Astrocyte of the spinal cord (primary cell): ENCODE data around the gene FNDC3B.
A peak's percentile ranks its signal among the peaks of the same experiment; 100 is the strongest.
"Not testable (repeated sequence)": the region's sequence is repeated elsewhere in the genome, so short reads cannot be mapped to it uniquely, and the experiment has no call there.

Experiments used
- DNase-seq: peaks from one replicate; pipeline ENCODE4 v3.0.0; 2011; ENCODE audit warnings: low read depth, low spot score
- H3K4me3 ChIP-seq: 2 replicates; pipeline ENCODE4 v1.5.1; 2011; ENCODE audit warnings: low read depth, mild to moderate bottlenecking, low read length, moderate library complexity
- CTCF ChIP-seq: IDR thresholded peaks from 2 replicates; pipeline ENCODE4 v1.5.1; 2012; ENCODE audit warnings: low read depth, mild to moderate bottlenecking, low read length, inconsistent platforms
- in situ Hi-C: cut with HindIII; loops from 2 replicates; pipeline ENCODE4 v1.10.0; 2017; ENCODE audit warnings: low sequenced_read_pairs

Gene FNDC3B

GRCh38 chr3:172253200-172253599, 213.8 kb downstream of the FNDC3B start:
- in situ Hi-C loops = no loop called here
- TF ChIP-seq CTCF = no peak
- DNase-seq = no peak
- H3K4me3 ChIP-seq = no peak overlapping the region

- in situ Hi-C loops = no loop called here
- no peak for TF ChIP-seq CTCF
- DNase-seq = no peak
- no peak overlapping the region for H3K4me3 ChIP-seq
Observed at GRCh38 chr3:172254542-172254941, 215.2 kb downstream of the FNDC3B start.

GRCh38 chr3:172255321-172255720, 215.9 kb downstream of the FNDC3B start:
- H3K4me3 ChIP-seq, DNase-seq, in situ Hi-C loops: not testable (repeated sequence)

- DNase-seq = peak; percentile 46
- no peak for TF ChIP-seq CTCF
- no peak overlapping the region for H3K4me3 ChIP-seq
- in situ Hi-C loops = no loop called here
Observed at GRCh38 chr3:172256101-172256734, 216.8 kb downstream of the FNDC3B start.

GRCh38 chr3:172257648-172258400, 218.4 kb downstream of the FNDC3B start:
- no peak for TF ChIP-seq CTCF
- peak; percentile 54 for DNase-seq
- H3K4me3 ChIP-seq = no peak overlapping the region
- in situ Hi-C loops = no loop called here

- in situ Hi-C loops = no loop called here
- no peak for TF ChIP-seq CTCF
- no peak overlapping the region for H3K4me3 ChIP-seq
- DNase-seq = peak; percentile 27
Observed at GRCh38 chr3:172258624-172259023, 219.2 kb downstream of the FNDC3B start.

- DNase-seq = peak; percentile 33
- no peak overlapping the region for H3K4me3 ChIP-seq
- in situ Hi-C loops = no loop called here
- no peak for TF ChIP-seq CTCF
Observed at GRCh38 chr3:172259111-172259541, 219.7 kb downstream of the FNDC3B start.
